Measurements from ENCODE around the gene EPS8L1.
"Not testable (repeated sequence)": the region's sequence is repeated elsewhere in the genome, so short reads cannot be mapped to it uniquely, and the experiment has no call there.

EPS8L1 gene

DNA sequence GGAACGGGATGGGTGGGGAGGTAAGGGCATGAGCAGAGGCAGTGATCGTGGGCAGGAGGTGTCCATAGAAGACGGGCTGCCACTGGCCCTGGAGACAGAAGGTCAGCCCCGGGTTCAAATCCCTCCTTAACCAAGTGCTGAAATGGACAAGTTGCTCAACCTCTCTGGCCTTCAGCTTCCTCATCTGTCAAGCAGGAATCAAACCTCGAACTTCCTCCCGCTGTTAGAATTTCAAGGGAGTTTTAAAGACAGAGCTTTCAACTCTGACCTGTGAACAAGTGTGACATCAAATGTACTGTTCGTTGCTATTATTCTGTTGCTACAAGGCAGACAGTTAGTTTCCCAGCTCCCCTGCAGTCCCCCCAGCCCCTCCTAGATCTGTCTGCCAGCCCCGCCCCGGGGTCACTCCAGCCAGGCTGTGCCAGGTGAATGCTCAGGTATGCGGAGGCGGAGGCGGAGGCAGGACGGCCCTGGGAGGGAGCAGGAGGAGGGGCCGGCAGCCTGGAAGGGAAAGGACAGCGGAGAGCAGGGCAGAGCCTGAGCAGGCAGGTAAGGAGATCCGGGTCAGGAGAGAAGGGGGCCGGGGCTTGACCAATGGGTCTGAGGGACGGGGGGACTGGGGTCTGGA is at the start of gene EPS8L1:
EPS8L1 (plus strand) TSS at position 499 of the 628 bp plus-strand sequence. CDS start 576 bp downstream, outside the sequence.
- DNase-seq, result no peak

DNA sequence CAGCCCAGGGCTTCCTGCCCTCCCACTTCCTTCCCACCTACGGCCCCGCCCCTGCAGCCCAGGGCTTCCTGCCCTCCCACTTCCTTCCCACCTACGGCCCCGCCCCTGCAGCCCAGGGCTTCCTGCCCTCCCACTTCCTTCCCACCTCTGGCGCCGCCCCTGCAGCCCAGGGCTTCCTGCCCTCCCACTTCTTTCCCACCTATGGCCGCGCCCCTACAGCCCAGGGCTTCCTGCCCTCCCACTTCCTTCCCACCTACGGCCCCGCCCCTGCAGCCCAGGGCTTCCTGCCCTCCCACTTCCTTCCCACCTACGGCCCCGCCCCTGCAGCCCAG is 48.6 kb upstream of the EPS8L1 start:
- not testable (repeated sequence) for DNase-seq

DNA sequence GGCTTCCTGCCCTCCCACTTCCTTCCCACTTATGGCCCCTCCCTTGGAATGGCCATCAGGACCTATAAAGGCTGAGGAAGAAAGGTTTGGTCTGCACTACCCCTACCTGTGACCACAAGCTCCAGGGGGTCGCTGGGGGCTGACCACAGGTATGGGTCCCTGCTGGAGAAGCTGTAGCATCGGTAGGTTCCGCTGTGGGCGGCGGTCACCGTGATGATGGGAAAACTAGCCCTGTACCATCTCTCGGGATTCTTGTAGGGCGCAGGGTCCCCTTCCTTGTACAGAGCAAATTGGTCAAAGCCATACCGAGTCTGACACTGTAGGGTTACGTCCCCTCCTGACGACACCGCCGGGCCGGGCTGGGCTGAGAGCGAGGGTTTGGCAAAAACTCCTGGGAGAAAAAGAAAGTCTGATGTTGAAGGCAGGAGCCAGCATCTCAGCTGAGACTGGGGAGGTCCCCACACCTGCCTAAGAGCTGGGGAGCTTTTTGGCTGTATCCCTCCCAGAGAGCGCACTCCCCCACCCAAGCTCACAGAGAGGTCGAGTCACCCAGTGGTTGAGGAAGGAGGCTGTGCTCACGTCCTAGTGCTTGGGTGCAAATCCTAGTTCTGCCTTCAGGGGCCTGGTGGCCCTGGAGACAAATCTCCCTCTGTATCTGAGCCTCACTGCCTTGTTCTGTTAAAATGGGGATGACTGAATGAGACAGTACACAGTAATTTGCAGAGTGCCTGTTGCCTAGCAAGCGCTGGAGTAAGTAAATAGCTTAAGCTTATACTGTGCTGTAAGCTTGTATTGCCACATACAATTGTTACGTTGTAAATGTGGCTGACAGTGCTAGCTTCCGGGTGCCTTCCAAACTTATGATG is 48.0 kb upstream of the EPS8L1 start:
- no peak for DNase-seq

DNA sequence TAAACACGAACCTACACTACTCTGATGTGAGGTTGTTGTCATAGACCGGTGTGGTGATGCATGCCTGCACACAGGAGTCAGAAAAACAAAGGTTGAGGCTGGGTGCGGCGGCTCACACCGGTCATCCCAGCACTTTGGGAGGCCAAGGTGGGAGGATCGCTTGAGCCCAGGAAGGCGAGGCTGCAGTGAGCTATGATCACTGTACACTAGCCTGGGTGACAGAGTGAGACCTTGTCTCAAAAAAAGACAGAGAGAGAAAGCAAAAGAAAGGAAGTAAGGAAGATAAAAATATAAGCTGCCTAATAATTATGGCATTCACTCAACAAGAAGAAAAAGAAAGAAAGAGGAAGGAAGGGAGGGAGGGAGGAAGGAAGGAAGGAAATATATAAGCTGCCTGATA is 46.9 kb upstream of the EPS8L1 start:
- DNase-seq, result no peak

DNA sequence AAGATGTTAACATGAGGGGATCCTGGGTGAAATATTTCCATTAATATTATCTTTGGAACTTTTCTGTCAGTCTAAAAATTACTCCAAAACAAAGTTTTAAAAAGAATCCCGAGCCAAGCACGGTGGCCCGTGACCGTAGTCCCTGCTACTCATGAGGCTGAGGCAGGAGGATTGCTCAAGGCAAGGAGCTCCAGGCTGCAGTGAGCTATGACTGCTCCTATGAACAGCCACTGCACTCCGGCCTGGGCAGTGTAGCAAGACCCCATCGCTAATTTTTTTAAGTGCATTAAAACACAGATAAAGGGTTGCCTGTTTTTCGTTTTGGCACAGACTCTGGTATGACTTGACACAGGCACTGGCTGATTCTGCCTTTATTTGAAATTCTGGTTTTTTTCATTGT is 44.5 kb upstream of the EPS8L1 start:
- DNase-seq, result no peak

DNA sequence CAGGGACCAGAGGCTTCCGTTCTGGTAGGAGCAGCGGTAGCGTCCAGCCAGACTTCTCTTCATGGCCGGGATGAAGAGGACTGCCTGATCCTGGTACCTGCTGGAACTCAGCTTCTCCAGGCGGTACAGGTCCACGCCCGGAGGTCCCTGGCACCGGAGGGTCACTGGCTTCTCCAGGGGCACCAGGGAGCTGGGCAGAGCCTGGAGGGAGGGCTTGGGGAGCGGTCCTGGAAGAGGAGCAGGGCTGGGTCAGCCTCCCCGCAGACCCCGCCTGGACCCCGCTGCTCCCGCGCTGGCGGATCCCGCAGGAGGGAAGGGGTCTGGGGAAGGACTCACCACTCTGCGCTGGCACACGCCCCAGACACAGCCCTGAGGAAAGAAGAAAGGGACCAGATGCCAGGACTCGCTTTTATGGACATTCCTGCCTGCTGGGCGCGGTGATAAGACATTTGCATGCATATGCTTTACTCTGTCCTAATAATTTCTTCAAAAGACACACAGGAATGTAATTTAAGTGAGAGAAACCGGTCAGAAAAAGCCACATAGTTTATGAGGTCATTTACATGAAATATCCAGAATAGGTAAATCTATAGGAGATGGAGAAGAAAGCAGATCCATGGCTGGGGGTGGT is 43.4 kb upstream of the EPS8L1 start:
- DNase-seq, result no peak

DNA sequence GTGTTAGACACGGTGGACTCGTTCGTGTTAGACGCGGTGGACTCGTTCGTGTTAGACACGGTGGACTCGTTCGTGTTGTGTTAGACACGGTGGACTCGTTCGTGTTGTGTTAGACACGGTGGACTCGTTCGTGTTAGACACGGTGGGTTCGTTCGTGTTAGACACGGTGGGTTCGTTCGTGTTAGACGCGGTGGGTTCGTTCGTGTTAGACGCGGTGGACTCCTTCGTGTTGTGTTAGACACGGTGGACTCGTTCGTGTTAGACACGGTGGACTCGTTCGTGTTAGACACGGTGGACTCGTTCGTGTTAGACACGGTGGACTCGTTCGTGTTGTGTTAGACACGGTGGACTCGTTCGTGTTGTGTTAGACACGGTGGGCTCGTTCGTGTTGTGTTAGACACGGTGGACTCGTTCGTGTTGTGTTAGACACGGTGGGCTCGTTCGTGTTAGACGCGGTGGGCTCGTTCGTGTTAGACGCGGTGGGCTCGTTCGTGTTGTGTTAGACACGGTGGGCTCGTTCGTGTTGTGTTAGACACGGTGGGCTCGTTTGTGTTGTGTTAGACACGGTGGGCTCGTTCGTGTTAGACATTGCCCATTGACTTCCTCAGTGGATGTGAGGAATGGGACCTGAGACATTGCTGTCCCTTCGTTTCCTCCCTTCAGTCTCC is 42.6 kb upstream of the EPS8L1 start:
- not testable (repeated sequence) for DNase-seq

DNA sequence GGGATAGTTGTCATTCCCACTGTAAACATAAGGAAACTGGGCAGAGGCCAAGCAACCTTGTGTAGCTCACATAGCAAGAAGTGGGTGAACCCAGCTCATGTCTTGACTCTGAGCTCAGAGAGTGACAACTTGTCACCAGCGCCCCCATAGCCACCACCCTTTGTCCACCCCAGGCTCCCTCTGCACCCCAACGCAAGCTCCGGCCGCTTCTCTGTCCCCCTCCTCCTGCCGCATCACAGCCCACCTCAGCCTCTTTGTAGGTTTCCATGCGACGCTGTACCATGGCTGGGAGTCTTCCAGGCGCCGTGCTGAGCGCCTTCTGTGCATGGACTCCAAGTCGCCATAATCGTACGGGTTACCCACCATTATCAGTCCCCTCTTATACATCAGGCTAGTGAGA is 40.9 kb upstream of the EPS8L1 start:
- no peak for DNase-seq

DNA sequence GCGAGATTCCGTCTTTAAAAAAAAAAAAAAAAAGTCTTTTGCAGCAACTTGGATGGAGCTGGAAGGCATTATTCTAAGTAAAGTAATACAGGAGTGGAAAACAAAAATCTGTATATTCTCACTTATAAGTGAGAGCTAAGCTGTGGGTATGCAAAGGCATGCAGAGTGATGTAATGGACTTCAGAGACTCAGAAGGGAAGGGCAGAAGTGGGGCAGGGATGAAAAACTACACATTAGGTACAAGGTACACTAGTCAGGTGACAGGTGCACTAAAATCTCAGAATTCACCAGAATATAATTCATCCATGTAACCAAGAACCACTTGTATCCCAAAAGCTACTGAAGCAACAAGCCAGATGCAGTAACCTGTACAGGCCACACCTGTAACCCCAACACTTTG is 39.6 kb upstream of the EPS8L1 start:
- DNase-seq, result no peak

DNA sequence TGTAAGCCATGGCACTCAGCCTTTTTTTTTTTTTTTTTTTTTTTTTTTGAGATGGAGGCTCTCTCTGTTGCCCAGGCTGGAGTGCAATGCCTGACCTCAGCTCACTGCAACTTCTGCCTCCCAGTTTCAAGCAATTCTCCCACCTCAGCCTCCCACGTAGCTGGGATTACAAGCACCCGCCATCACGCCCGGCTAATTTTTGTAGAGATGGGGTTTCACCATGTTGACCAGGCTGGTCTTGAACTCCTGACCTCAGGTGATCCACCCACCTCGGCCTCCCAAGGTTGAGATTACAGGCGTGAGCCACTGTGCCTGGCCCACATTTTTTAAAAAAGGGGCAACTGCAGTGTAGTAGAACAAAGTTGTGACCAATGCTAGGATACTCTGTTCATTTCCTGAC is 38.1 kb upstream of the EPS8L1 start:
- not testable (repeated sequence) for DNase-seq

DNA sequence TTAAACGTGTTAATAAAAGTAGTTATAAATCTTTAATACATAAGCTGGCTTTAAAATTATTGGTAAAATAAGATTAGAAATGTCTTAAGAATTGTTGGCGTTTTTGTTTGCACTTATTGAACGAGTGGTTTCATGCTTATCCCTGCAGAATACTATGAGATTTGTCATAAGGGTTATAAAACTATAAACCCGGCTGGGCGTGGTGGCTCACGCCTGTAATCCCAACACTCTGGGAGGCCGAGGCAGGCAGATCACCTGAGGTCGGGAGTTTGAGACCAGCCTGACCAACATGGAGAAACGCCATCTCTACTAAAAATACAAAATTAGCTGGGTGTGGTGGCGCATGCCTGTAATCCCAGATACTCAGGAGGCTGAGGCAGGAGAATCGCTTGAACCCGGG is 35.0 kb upstream of the EPS8L1 start:
- DNase-seq, result not testable (repeated sequence)

DNA sequence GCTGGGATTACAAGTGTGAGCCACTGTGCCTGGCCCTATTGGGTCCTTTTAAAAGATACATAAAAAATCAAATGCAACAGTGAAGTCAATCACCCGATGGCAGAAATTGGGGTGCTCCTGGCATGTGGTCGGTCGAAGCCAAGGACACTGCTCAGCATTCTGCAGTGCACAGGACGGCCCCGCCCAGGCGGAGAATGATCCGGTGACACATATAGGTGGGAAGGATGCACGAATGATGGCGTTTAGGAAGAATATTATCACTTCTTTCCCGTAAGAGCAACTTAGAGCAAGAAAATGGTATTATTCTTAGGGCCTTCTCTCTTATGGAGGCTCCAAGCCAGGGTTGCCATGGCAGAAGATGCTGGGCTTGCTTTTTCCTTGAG is 34.4 kb upstream of the EPS8L1 start:
- no peak for DNase-seq

DNA sequence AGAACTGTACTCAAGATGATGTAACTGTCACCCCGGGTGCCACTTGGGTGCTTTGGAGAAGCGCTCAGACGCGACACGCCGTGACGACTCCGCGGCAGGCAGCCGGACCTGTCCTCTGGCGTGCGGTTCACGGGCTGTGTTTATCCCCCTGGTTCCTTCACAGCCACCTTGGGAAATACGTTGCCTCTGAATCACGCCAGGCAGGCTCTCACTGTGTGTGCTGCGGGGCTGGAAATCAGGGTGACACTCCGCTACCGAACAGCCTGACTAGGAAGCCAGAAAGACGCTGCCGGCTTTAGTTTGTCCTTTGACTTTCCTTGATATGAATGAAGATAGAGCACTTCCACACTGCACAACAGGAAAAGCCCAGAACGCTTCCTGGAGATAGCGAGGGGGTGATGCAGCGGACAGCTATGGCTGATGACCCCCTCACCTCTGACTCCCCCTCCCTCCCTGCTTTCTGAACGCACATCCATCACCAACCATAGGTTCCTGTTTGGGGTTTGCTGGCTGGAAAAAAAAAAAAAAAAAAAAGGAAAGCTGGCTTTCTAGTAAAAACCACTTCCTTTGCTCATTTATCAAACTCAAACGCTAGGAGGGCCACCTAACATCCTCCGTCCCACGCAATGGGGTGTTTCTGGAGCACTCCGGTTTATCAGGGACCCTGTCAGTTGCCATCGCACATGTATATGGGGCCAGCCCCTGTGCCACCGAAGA is 33.9 kb upstream of the EPS8L1 start:
- peak; percentile 38 for DNase-seq

DNA sequence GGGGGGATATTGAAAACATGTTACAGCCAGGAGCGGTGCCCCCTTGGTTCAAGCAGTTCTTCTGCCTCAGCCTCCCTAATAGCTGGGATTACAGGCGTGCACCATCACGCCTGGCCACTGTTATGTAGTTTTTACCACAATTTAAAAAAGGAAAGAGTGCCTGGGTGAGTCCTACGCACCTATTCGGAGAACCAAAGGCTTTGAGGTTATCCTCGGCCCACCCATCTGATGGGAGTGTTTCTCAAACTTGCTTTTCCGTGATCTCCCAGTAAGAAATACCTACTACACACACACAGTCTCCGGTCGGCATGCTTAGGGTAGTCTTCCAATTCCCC is 33.4 kb upstream of the EPS8L1 start:
- no peak for DNase-seq

DNA sequence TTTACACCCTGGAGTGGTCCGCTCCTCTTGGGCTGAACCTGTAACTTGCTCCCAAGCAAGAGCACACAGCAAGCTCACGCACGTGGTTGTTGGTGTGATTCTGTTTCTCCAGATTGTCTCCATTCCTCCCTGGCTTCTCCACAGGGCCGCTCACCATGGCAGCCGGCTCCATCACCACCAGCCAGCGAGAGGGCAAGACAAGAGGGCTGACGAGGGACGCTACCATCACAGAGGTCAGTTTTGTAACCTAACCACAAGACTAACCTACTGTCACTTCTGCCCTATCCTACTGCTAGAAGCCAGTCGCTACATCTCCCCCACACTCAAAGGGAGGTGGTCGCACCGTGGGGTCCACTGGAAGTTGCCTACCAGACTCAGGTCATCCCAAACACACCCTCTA is 33.0 kb upstream of the EPS8L1 start:
- no peak for DNase-seq

DNA sequence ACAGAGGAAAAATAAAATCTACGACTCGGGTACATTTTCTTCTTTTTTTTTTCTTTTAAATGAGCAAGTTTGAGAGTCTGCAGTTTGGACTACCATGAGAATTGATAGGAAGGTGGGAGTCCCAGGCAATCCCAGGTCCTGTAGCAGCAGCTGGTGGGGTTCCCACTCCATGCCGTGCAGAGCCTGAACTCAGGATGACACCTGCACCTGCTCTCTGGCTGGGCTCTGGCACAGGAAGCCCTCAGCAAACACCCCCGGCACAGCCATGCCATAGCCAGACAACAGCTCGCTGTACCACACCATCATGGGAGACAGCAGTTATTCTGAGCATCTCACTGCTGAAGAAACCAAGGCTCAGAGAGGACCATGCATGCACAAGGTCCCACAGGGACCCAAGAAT is 31.4 kb upstream of the EPS8L1 start:
- DNase-seq, result no peak

DNA sequence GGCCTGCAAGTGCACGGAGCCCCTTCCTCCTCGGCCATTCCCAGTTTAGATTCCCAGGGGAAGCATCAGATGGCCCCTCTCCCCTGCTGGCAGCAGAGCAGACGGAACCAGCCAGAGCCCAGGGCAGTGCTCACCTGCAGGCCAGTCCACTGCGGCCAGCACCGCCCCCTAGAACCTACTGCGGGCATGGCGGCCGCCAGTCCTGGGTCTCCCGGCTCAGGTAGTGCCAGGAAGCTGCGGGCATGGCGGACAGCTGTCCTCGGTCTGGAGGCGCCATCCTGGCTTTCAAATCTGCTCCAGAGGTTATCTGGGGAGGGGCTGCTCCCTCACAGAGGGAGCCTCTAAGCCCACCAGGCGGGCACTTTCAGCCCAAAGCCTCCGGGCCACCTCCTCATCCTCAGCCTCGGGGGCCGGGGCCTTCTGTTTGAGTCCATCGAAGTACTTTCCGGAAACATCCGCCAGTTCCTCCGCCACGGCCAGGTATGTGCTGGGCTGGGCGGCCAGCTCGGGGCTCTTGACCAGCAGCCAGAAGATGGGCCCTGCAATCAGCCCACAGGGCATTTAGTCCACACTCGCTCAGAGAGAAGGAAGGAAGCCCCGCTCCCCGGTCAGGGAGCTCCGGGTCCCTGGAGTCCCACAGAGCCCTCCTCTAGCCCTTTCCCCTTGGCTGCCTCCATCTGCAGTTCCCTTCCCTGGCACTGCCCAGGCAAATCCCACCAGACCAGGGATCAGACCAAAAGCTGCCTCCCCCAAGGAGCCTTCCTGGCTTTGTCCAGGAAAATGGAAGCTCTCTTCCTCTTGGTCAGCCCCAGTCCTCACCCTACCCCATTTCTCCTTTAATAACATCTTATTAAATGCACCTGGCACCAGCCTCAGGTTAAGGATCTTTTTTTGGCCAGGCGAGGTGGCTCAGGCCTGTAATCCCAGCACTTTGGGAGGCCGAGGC is 30.6 kb upstream of the EPS8L1 start:
- DNase-seq, result no peak

DNA sequence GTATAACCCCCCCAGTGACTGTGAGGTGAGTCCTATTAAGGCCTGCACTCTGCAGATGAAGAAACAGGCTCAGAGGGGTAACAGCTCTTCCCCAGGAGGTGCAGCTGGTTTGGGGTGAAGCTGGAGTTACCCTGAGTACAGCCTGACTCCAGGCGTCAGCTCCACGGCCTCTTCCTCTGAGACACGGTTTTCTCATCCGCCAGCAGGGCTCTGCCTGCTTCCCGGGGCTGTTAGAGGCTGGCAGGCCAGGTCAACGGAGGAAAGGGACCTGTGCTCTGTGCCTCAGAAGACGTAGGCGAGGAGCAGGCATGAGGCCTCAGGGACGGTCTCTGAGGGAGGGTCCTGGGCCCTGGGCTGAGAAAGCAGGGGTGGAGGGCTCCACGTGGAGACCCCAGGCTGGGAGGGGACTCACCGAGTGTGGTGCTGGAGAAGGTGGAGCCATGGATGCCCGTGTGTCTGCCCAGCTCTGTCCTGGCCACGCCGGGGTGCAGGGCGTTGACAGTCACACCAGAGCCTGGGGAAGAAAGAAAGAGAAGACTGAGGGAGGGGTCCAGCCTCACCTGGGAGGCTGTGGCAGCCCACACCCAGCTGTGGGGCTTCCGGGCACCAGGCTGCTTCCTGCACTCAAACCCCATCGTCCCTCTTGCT is 28.6 kb upstream of the EPS8L1 start:
- DNase-seq, result no peak

DNA sequence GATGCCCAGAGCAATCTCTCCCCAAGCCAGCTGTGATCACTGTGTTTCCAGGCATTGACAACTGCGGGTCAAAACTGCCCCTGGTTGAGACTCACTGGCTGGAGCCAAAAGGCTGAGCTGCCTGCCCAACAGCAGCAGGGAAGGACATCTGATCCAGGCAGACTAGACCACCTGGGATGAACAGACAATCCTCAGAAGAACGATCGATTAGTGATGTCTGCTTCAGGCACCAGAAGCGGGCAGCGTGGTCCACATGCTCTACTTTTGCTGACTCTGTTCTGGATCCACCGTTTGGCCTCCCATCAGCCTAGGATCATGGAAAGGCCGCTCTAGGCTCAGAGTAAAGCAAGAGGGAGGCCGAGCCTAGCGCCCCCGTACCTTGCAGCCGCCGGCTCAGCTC is 27.7 kb upstream of the EPS8L1 start:
- DNase-seq, result no peak

DNA sequence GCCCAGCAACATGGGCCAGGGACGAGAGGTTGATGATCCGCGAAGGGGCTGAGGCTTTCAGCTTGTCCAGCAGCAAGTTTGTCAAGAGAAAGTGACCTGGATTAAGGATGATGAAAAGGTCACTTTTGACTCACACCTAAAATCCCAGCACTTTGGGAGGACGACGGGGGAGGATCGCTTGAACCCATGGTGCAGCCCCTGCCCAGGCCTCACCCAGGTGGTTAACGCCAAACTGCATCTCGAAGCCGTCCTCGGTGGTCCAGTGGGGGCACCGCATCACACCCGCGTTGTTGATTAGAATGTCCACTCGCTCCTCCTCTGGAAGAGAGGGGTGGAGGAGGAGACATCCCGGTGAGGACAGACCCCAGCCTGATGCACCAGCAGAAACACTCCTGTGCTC is 27.2 kb upstream of the EPS8L1 start:
- no peak for DNase-seq

DNA sequence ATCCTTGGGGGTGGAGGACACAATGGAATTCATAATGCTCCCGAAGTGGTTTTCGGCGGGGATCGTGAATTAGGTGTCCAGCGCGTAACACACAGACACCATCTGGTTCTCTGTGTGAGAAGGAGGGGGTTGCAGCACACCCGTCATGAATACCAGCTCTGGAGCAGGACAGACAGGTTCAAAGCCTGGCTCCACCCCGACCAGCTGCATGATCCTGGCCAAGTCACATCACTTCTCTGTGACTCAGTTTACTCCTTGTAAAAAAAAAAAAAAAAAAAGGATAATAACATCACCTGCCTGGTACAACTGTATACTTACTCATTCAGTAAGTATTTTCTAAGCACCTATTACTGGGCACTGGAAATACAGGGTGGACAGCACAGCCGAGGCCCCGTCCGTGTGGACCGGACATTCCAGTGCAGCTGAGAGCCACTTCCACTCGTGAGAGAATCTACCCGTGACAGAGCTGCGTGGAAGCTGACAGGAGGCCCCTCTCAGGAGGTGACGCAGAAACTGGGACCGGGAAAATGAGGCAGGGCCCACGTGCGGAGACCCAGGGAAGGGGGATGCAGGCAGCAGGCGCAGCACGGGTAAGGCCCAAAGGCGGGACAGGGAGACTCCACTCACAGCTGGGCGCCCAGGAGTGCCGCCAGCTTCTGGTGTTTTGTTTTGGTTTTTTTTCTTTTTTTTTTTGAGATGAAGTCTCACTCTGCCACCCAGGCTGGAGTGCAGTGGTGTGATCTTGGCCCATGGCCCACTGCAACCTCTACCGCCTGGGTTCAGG is 24.7 kb upstream of the EPS8L1 start:
- no peak for DNase-seq
